ENCODE results near the gene CD300H. TPM values are rescaled to one million over a fixed set of nuclear protein-coding genes. Genes with fewer than 3 reads are reported as not detected.

CD300H gene
- total RNA-seq, 2 donors from 2014 or later: not detected

DNA sequence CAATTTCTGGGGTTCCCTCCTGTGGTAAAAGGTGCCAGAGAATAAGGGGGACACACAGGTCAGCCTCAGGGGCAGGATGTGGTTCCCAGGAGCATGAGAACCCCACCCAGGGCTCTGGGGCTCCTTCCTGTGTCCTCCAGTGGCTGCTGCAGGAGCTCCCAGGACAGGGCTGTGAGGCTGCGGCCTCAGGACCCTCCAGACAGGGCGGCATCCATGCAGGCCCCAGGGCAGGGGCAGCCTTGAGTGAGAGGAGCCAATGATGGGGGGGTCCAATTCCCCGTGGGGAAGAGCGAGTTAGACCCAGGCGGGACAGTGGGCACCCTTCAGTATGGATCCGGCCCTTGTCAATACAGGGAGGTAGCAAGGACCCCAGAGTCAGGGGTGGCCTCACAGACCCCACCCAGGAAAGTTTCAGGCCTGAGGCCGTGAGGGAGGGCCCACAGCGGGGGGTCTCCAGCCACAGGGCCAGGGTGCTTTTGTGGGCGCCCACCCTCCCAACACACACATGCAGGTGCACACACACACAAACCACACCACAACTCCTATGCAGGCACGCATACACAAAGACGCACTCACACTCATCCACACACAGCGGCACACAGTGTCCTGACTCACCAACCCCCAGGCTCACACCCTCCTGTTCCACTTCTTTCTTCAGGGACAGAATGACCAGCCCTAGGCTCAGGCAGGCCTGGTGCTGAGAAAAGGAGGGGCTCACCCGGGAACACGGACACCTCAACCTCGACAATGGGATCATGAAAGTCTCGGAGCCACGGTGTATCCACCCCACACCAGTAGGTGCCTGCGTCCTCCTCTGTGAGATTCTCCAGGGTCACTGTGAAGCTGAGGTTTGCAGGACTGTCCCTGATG lies 23.2 kb downstream of the CD300H start:
- DNase-seq (ENCODE audit: low spot score): no peak
- WGBS: 86% methylated on average over 18 of the region's 18 CpGs
- Histone ChIP-seq H3K27ac (no peak overlapping the region), H3K9me3 (no peaks in the 10 kb centered on the region), H3K4me1 (replicated peaks) (no peaks in the 10 kb centered on the region), H3K27me3 (replicated peaks; ENCODE audit: insufficient read depth) (no peaks in the 10 kb centered on the region), H3K4me3 (no peak overlapping the region), H3K36me3 (no peaks in the 10 kb centered on the region)
- intact Hi-C loops (cut with DNase I): no loop called here
- TF ChIP-seq POLR2A (IDR thresholded peaks at IDR 0.05): no peak
- no peak for TF ChIP-seq POLR2AphosphoS5 (IDR thresholded peaks at IDR 0.05)
- TF ChIP-seq, protein P1, sequence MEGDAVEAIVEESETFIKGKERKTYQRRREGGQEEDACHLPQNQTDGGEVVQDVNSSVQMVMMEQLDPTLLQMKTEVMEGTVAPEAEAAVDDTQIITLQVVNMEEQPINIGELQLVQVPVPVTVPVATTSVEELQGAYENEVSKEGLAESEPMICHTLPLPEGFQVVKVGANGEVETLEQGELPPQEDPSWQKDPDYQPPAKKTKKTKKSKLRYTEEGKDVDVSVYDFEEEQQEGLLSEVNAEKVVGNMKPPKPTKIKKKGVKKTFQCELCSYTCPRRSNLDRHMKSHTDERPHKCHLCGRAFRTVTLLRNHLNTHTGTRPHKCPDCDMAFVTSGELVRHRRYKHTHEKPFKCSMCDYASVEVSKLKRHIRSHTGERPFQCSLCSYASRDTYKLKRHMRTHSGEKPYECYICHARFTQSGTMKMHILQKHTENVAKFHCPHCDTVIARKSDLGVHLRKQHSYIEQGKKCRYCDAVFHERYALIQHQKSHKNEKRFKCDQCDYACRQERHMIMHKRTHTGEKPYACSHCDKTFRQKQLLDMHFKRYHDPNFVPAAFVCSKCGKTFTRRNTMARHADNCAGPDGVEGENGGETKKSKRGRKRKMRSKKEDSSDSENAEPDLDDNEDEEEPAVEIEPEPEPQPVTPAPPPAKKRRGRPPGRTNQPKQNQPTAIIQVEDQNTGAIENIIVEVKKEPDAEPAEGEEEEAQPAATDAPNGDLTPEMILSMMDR (IDR thresholded peaks at IDR 0.05): no peak

DNA sequence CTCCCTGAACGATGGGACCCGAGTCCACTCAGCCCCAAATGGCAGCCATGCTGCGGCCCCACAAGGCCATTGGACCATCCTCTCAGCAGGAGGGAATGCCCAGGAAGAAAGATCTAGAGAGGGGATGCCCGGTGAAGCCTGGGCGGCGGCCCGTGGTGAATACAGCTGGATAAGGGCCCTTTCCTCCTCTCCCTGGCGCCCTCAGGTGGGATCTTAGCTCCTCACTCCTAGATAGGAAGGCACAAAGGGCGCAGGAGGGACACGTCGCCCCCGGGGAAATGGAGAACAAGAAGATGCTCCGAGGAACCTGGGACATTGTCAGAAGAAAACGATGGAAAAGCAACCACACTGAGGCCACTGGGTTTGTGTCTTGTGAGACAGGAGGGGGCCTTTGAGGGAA lies 23.9 kb downstream of the CD300H start:
- TF ChIP-seq POLR2AphosphoS5 (IDR thresholded peaks at IDR 0.05): no peak
- TF ChIP-seq, protein P1 (IDR thresholded peaks at IDR 0.05): no peak
- TF ChIP-seq POLR2A (IDR thresholded peaks at IDR 0.05): no peak

DNA sequence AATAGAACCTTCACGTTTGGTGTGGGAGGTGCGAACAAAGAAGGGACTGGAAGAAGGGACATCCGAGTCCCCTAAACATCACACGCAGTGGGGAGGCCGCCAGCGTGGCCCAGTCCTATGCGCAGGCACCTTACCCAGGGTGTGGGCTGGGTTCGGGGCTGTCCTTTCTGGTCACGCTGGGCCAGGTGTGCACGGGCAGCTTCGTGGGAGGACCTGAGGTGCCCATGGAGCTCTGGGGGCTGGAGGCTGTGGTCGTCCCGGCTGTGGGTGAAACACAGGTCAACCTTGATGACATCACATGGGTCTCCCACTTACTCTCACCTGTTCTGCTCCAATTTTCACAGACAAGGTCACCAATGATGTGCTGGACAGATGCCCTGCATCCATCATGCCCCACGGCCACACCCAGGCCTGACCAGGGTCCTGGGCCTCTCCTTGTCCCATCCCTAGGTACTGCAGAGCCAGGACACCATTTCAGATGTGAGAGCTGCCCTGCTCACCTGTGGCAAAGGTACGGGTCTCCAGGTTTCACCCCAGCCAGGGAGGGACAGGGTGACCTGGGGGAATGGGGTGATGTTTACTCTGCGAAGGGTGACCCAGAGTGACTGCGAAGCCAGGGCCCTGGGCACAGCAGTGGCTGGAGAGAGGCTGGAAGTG lies 24.5 kb downstream of the CD300H start:
- no peaks in the 10 kb centered on the region for H3K27me3 ChIP-seq (replicated peaks; ENCODE audit: insufficient read depth)
- H3K36me3 ChIP-seq: no peaks in the 10 kb centered on the region
- TF ChIP-seq POLR2A (IDR thresholded peaks at IDR 0.05) (no peak), POLR2AphosphoS5 (IDR thresholded peaks at IDR 0.05) (no peak)
- TF ChIP-seq, protein P1 (IDR thresholded peaks at IDR 0.05): no peak
- no peak overlapping the region for H3K27ac ChIP-seq
- no peak for DNase-seq (ENCODE audit: low spot score)
- H3K9me3 ChIP-seq: no peaks in the 10 kb centered on the region
- WGBS: 87% methylated on average over 17 of the region's 17 CpGs
- no peaks in the 10 kb centered on the region for H3K4me1 ChIP-seq (replicated peaks)
- intact Hi-C loops (cut with DNase I): no loop called here
- H3K4me3 ChIP-seq: no peak overlapping the region

More for the DNA sequence above, 23.9 kb downstream of the CD300H start:
- 69% methylated on average over 14 of the region's 14 CpGs for WGBS
- Histone ChIP-seq H3K4me3 (no peak overlapping the region), H3K9me3 (no peaks in the 10 kb centered on the region), H3K36me3 (no peaks in the 10 kb centered on the region), H3K27ac (no peak overlapping the region), H3K27me3 (replicated peaks; ENCODE audit: insufficient read depth) (no peaks in the 10 kb centered on the region), H3K4me1 (replicated peaks) (no peaks in the 10 kb centered on the region)
- intact Hi-C loops (cut with DNase I): no loop called here
- DNase-seq (ENCODE audit: low spot score): no peak

DNA sequence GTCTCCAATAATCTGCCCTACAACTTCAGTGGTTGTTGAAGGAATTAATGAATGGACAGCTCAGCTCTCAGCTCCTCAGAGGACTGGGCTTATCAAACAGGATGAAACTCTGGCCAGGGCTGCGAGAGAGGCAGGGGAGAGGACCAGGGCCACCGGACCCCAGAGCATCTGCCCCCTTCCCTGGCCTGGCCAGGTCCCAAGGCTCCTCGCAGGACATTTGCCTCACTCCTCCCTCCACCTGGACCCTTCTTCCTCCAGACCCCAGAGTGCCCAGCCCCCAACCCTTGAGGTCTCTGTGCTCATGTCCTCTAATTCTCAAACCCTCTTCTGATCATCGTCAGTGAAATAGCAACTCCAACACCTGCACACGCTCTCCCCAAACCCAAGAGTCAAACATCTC lies 25.1 kb downstream of the CD300H start:
- intact Hi-C loops (cut with DNase I): no loop called here
- DNase-seq (ENCODE audit: low spot score): no peak
- no peak overlapping the region for H3K27ac ChIP-seq
- no peaks in the 10 kb centered on the region for H3K4me1 ChIP-seq (replicated peaks)
- no peaks in the 10 kb centered on the region for H3K27me3 ChIP-seq (replicated peaks; ENCODE audit: insufficient read depth)
- no peaks in the 10 kb centered on the region for H3K36me3 ChIP-seq
- H3K9me3 ChIP-seq: no peaks in the 10 kb centered on the region
- TF ChIP-seq, protein P1 (IDR thresholded peaks at IDR 0.05): no peak
- TF ChIP-seq POLR2A (IDR thresholded peaks at IDR 0.05) (no peak), POLR2AphosphoS5 (IDR thresholded peaks at IDR 0.05) (no peak)
- no peak overlapping the region for H3K4me3 ChIP-seq
- WGBS: 84% methylated on average over 5 of the region's 5 CpGs

Data from prostate gland (tissue), 2 donors.